CD4-positive, alpha-beta T cell treated with Interleukin-6 for 4 hours (primary cell): ENCODE data around the gene BCAS3.

Experiments
- DNase-seq: peaks from one replicate; pipeline ENCODE4 v3.0.0-alpha.2; 2020; ENCODE audit warnings: mixed read lengths

BCAS3 gene

GRCh38 chr17:61330174-61331150 lies 652.8 kb downstream of the BCAS3 start:
- DNase-seq, result no peak

DNA sequence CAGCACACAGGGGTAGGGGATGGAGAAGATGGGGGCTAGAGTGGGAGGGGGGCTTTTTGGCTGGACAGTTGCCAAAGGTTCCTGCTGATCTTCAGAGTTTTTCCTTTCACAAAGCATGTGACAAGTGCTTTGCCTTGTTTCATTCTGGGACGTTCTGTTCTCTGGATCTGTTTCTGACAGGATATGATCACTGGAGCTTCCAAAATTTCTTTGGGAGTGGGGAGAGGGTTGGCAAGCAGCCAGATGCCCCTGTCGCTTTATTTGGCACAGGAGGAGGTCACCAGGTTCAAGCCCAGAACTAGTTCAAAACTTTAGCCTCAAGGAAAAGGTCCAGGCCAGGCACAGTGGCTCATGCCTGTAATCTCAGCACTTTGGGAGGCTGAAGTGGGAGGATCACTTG lies 653.5 kb downstream of the BCAS3 start:
- DNase-seq, result no peak

DNA sequence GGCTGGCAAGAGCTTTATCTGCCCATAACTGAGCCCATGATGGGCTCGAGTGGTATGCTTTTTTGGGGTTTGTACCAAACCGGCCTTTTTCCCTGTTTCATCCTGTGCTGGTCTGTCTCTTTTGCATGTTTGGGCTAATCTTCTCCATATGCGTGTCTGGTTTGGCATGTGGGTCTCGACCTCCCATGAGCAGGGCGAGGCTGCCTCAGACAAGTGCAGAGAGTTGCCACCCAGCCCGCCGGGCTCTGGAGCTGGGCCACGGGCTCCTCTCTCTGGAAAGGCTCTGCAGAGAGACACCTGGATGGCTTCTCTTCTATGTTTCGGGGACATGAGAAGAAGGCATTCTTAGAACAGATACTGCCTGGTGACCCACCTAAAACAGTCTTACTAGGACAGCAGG lies 654.2 kb downstream of the BCAS3 start:
- no peak for DNase-seq

DNA sequence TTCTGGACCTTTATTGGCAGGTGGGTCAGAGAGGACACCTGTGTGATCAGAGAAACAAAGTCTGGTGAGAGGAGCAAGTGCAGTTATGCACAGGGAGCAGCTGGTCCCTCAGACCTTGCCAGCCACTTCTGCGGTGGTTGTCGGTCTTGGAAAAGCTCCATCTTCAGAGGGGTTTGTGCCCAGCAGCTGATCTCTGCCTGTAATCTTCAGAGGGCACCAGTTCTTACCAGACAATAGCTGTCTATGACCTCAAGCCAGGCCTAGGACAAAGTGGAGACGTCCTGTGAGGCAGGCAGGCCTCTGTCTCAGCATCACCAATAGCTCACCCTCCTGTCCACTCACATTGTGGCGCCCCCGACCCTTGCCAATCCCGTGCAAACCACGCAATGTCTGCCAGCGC lies 655.5 kb downstream of the BCAS3 start:
- no peak for DNase-seq

DNA sequence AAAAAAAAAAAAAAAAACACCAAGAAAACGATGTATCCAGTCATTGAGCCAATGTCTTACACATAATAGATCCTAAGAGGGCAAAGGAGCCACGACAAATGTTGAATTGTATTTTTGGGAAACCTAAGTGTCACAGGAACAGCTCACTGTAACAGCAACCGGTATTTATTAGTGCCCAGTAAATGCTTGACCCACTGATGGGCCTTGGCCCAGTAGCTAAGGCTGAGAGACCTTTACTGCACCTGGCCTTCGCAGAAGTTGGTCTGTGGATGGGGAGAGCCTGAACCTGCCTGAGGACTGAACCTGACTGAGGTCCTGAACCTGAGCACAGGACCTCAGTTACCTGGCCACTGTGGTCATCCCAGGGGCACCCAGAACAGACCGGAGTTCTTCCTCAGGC lies 657.0 kb downstream of the BCAS3 start:
- DNase-seq, result no peak

- DNase-seq, result no peak
Observed at GRCh38 chr17:61335105-61335844, 657.6 kb downstream of the BCAS3 start.

DNA sequence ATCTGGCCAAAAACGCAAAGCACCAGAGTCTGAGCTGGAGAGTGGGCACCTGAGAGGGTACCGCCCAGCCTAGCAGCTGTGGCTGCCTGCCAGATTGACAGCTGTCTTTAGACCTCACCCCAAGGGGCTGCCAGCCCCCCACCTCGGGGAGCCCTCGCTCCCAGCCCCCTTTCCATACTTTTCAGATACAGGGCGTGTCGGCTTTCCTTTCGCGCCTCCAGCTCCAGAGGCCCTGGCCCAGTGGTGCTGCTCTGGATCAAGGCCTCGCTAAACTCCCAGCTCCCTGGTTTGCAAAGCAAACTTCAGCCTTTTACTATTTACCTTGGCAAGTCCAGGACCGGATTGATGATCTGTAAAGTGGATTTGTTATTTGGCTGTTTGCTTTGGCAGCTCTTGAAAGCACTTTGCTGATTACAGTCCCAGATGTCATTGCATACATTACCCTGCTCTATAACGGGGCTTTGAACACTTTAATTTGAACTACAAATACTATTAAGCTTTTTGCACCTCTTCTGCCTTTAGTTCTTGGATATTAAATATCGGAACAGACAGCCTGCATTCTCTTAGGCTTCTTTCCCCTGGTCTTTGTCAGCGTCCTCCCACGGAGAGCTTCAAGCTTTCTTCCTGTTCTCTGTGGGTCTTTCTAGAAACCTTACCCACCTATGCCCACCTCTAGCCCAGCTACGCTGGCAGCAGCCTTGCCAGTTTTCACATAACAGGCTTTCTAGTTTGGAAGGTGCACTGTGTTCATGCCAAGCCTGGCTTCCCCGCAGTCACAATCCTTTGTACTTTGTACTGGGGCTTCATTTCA lies 658.4 kb downstream of the BCAS3 start:
- no peak for DNase-seq

- no peak for DNase-seq
Observed at GRCh38 chr17:61337290-61337689, 659.6 kb downstream of the BCAS3 start.

GRCh38 chr17:61338000-61338798 lies 660.5 kb downstream of the BCAS3 start:
- DNase-seq, result no peak

DNA sequence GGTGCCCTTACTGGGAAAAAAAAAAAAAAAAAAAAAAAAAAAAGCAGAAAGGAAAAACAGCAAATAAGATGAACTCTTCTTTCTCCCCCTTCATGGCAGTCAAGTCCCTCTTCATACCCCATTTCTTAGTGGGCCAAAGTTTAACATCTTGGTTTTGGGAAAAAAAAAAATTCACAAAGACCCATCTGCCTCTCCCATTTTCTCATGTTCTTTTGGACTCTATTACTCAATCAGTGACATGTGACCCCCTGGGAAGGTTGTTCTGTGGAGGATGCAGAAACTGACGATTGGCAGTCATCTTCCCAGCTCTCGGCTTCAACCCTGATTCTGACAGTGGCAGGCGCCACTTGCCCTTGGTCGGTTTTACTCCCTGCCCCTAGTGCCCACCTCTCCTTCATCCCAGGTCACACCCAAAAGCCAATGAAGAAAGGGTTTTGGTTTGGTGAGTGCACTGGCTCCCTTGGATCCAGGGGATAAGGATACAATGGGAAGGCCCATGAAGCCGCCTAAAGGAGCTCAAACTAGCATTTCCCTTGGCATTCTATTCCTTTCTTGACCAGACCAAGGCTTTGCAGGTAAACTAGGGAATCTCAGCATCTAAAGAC lies 661.3 kb downstream of the BCAS3 start:
- DNase-seq, result no peak

DNA sequence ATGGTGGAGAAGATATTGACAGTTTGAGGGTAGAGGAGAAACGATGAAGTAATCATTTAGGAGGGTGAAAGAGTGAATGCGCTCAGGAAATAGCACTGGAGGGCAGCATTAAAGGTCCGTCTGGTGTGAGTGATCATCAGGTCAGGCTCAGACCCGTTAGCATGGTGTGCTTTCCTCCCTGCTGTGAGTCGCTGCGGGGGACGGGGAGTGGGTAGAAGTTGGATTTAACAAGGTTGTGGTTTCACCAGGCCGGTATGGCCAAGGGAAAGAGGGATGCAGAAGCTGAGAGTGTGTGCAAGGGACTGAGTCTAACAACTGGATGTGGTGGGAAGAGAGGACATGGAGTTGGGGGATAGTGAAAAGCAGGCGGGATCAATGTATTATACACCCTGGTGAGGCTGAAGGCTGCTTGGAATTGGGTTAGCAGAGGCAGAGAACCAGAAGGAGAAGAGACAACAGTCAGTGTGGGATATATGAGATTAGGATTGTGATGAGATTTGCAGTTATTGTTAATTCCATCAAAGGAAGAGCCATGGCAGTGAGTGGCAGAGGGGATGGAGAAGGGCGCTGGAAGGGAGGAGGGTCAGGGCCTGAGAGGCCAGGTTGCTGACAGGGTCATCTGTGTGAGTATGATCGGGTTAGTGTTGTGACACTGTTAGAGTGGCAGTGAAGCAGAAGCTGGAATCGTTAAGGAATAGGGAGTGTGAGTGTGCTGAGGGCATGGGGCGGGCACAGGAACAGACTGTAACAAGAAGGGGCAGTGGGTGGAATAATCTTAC lies 663.0 kb downstream of the BCAS3 start:
- DNase-seq, result no peak

GRCh38 chr17:61343576-61343975 lies 665.9 kb downstream of the BCAS3 start:
- no peak for DNase-seq

DNA sequence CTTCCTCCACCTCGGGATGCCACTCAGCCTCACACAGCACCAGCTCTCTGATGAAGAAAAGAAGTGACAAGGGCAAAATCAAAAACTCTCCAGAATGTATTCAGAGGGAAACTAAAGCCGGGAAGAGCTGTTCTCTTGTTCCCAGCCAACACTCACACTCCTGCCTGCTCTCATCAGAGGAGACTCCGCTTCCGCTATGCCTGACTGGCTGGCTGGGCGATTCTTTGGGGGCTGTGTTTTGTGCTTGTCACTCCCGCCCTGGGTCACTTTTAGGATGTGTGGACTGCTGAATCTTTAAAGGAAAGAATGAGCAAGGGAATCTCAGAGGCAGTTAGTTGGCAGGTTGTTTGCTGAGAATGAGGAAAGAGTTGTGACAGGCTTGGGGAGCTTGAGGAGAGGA lies 667.4 kb downstream of the BCAS3 start:
- DNase-seq, result no peak

DNA sequence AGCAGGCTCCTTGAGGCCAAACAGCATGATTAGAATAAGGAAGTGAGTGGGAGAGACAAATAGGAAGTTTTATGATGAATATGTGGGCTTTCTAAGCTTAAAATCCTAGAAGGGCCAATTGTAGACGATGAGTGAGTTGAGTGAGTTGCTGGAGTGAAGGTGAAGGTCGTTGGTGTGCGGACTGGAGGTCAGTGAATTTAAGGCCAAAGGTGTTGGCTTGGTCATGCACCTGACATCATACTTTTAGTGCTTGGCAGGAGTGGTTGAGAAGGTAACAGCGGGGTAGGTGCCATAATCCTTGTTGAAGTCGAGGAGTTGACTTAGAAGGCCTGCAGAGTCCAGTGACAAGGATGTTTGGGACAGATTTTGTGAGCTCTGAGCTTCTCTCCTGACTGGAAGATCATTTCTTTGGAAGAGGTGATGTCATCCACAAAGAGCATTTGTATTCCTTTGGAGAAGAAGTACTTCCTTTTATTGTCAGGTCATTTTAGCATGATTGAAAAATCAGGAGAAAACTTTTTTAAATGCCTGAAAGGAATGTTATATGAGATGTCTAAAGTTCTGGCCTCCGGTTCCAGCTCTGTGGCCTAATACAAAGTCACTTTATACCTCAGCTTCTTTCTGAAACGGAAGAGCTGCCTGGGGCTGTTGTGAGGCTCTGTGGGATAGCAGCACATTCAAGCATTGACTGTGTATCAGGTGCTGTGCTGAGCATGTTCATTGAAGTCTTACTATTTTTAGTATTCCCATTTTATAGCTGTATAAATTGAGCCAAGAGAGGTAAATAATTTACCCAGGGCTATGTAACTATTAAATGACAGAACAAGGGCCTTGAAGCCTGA lies 668.4 kb downstream of the BCAS3 start:
- no peak for DNase-seq

GRCh38 chr17:61349350-61349749 lies 671.7 kb downstream of the BCAS3 start:
- DNase-seq, result no peak

- DNase-seq, result no peak
Observed at GRCh38 chr17:61351745-61352407, 674.2 kb downstream of the BCAS3 start.

DNA sequence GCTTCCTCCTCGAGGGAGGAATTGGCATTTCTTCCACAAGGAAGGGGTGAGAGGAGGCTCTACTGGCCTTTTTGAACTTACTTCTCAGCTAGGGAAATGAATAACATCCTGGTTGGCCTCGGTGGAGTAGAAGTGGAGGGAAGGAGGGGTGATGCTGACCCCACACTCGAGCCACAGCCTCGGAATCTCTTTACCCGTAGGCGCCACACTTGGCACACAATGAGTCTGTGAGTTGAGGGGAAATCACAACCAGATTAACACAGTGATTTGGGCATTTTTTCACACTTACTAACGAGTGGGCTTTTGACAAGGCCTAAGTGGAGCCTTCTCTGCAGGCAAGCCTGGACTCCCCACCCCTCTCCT lies 674.7 kb downstream of the BCAS3 start:
- no peak for DNase-seq

GRCh38 chr17:61352781-61353491 lies 675.3 kb downstream of the BCAS3 start:
- no peak for DNase-seq

DNA sequence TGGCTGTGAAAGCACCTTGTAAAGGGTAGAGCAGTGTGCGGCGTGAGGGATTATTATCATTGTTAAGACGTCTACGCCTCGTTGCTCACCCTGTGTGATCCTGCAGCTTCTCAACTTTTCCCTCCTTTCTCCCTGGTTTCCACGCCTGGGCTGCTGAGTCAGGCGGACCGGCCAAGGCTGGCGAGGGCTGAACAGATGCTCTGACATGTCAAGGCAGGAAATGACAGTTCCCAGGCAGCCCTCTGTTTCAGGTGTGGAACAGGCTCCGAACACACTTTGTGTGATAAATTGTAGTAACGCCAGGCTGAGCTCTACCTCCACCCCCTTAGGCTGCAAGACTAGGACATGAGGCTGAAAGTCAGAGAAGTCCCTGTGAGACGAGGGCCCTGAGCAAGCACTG lies 676.0 kb downstream of the BCAS3 start:
- DNase-seq, result no peak
